GM12878 (cell line): ENCODE results near the gene OTOP3. TPM values are rescaled to one million over a fixed set of nuclear protein-coding genes. Genes with fewer than 3 reads are reported as not detected.

Experiments used
- ATAC-seq: fragments of 200-7000 bp; cut with Tn5 transposase; 3 replicates; pipeline ENCODE4 v1.9.1; 2020; ENCODE audit warnings: mild to moderate bottlenecking, moderate library complexity
- BruUV-seq: library from RNA; stranded (reverse); fragments of 400-500 nt; replicated peaks from 2 replicates; lab custom pipeline; 2021; lab: Mats Ljungman, UMichigan
- CTCF ChIA-PET: fragments of 300-600 bp; sonication (Branson Sonifier 250); formaldehyde crosslinking; extraction: SDS; loops from one replicate; lab custom pipeline; 2021; ENCODE audit warnings: inconsistent platforms; lab: Yijun Ruan, JAX
- POLR2A ChIA-PET: fragments of 350-600 bp; formaldehyde crosslinking; extraction: SDS; loops from one replicate; lab custom pipeline; 2021; ENCODE audit warnings: inconsistent platforms; lab: Charles Lee
- RAD21 ChIA-PET: fragments of 300-600 bp; sonication (Branson Sonifier 250); formaldehyde crosslinking; loops from one replicate; lab custom pipeline; 2023; ENCODE audit warnings: antibody characterized with exemption; ENCODE audit not compliant: unreplicated experiment; lab: Charles Lee
- SMC1A ChIA-PET: fragments of 300-600 bp; sonication (Branson Sonifier 250); formaldehyde crosslinking; loops from one replicate; lab custom pipeline; 2023; ENCODE audit not compliant: unreplicated experiment, uncharacterized antibody; lab: Charles Lee
- DNase-seq: peaks from one replicate; pipeline ENCODE4 v3.0.0-alpha.2; 2011; ENCODE audit warnings: low read depth, low spot score
- FAIRE-seq: peaks from 3 replicates; lab custom pipeline; 2011; peaks lifted over from hg19 to GRCh38; lab: Jason Lieb, UNC
- H2AFZ ChIP-seq: 2 replicates; pipeline ENCODE4 v1.6.0; 2011; ENCODE audit warnings: low read depth, low read length, control low read depth; ENCODE audit not compliant: control insufficient read depth
- H3K27ac ChIP-seq: 2 replicates; pipeline ENCODE4 v1.5.1; 2011; ENCODE audit warnings: control low read depth; ENCODE audit not compliant: control insufficient read depth, insufficient read depth
- H3K27me3 ChIP-seq, 2 experiments: replicated peaks in 1 of 2; 2 replicates each; pipeline versions ENCODE4 v1.6.0 to v1.6.1; 2011; ENCODE audit warnings: low read length in 1 of 2; ENCODE audit not compliant: control insufficient read depth in 2 of 2, insufficient read depth in 2 of 2
- H3K36me3 ChIP-seq, 2 experiments: 2 replicates each; pipeline ENCODE4 v1.5.1; 2011; ENCODE audit warnings: low read length in 1 of 2; ENCODE audit not compliant: control insufficient read depth in 2 of 2, insufficient read depth in 2 of 2
- H3K4me1 ChIP-seq: 2 replicates; pipeline ENCODE4 v1.6.1; 2011; ENCODE audit warnings: mild to moderate bottlenecking, low read length, moderate library complexity, mixed read lengths; ENCODE audit not compliant: control insufficient read depth, insufficient read depth
- H3K4me2 ChIP-seq: 2 replicates; pipeline ENCODE4 v1.6.0; 2011; ENCODE audit warnings: control low read depth; ENCODE audit not compliant: control insufficient read depth, insufficient read depth
- H3K4me3 ChIP-seq: fragments of 200-600 bp; sonication (generic); 2 replicates; pipeline ENCODE4 v1.5.1; 2016
- H3K79me2 ChIP-seq: 2 replicates; pipeline ENCODE4 v1.6.0; 2011; ENCODE audit warnings: low read length; ENCODE audit not compliant: control insufficient read depth, insufficient read depth
- H3K9ac ChIP-seq: 2 replicates; pipeline ENCODE4 v1.8.0; 2011; ENCODE audit warnings: low read length, control low read depth, mixed read lengths; ENCODE audit not compliant: control insufficient read depth, insufficient read depth
- H3K9me3 ChIP-seq: replicated peaks from 3 replicates; pipeline ENCODE4 v1.5.1; 2011; ENCODE audit warnings: mild to moderate bottlenecking, low read length; ENCODE audit not compliant: control insufficient read depth, insufficient read depth
- H4K20me1 ChIP-seq: 2 replicates; pipeline ENCODE4 v1.6.0; 2011; ENCODE audit not compliant: control insufficient read depth, insufficient read depth
- CEBPB ChIP-seq, 2 experiments: fragments of 150-350 bp in 1 of 2; IDR thresholded peaks; 2 replicates each; pipeline ENCODE4 v1.6.1; 2012 to 2014; ENCODE audit warnings: low read depth in 2 of 2, low read length in 2 of 2, borderline replicate concordance in 1 of 2, inconsistent platforms in 1 of 2
- DPF2 ChIP-seq: fragments of 450-650 bp; IDR thresholded peaks from 2 replicates; pipeline ENCODE4 v1.6.1; 2017; ENCODE audit warnings: mild to moderate bottlenecking
- GATAD2B ChIP-seq: fragments of 450-650 bp; conservative IDR thresholded peaks from 2 replicates; pipeline ENCODE4 v1.6.1; 2017; ENCODE audit warnings: low read depth, mild to moderate bottlenecking, moderate library complexity
- HDAC2 ChIP-seq: fragments of 200-600 bp; sonication (generic); IDR thresholded peaks from 2 replicates; pipeline ENCODE4 v1.6.1; 2017
- IKZF1 ChIP-seq: fragments of 450-650 bp; conservative IDR thresholded peaks from 2 replicates; pipeline ENCODE4 v1.6.1; 2017; ENCODE audit warnings: antibody characterized with exemption, mild to moderate bottlenecking
- KDM1A ChIP-seq: fragments of 200-600 bp; sonication (generic); IDR thresholded peaks from 2 replicates; pipeline ENCODE4 v1.6.1; 2016; ENCODE audit warnings: borderline replicate concordance
- LARP7 ChIP-seq: fragments of 450-650 bp; IDR thresholded peaks from 2 replicates; pipeline ENCODE4 v1.6.1; 2017; ENCODE audit warnings: mild to moderate bottlenecking
- MXI1 ChIP-seq: fragments of 150-350 bp; IDR thresholded peaks from 2 replicates; pipeline ENCODE4 v1.6.1; 2011; ENCODE audit warnings: low read depth, mild to moderate bottlenecking, inconsistent platforms, low read length, improper control_type of control experiment
- NFYB ChIP-seq: IDR thresholded peaks from 2 replicates; pipeline ENCODE4 v1.6.1; 2011; ENCODE audit warnings: low read depth, mild to moderate bottlenecking, low read length, improper control_type of control experiment, moderate library complexity; ENCODE audit not compliant: insufficient read depth
- POLR2A ChIP-seq: IDR thresholded peaks from 2 replicates; pipeline ENCODE4 v1.6.1; 2011; ENCODE audit warnings: low read depth, mild to moderate bottlenecking, low read length
- POU2F2 ChIP-seq: IDR thresholded peaks from 3 replicates; pipeline ENCODE4 v1.6.1; 2011; ENCODE audit warnings: low read depth, mild to moderate bottlenecking, low read length, borderline replicate concordance
- RB1 ChIP-seq: fragments of 450-650 bp; formaldehyde crosslinking; IDR thresholded peaks from 2 replicates; pipeline ENCODE4 v1.6.1; 2017; ENCODE audit warnings: mild to moderate bottlenecking, borderline replicate concordance
- SP1 ChIP-seq: IDR thresholded peaks from one replicate; pipeline ENCODE4 v1.6.1; 2011; ENCODE audit warnings: low read depth, low read length
- USF1 ChIP-seq: IDR thresholded peaks from 2 replicates; pipeline ENCODE4 v1.6.1; 2011; ENCODE audit warnings: borderline replicate concordance, low read depth, mild to moderate bottlenecking, moderate library complexity, mixed read lengths, low read length; ENCODE audit not compliant: insufficient read depth; ENCODE audit errors: extremely low read length
- YBX1 ChIP-seq: fragments of 450-650 bp; IDR thresholded peaks from 2 replicates; pipeline ENCODE4 v1.6.1; 2016; ENCODE audit warnings: antibody characterized with exemption
- WGBS: methylation state at CpG from one replicate; pipeline ENCODE4 v1.1.6; 2016; ENCODE audit warnings: low lambda C conversion rate; ENCODE audit not compliant: insufficient replicate concordance, insufficient coverage; ENCODE audit errors: missing lambda C conversion rate; 5-methylcytosine and 5-hydroxymethylcytosine counted together
- in situ Hi-C: fragments of 300-500 bp; cut with MboI; formaldehyde crosslinking; loops from 9 replicates; pipeline ENCODE4 v1.14.3; 2018; ENCODE audit warnings: mixed read lengths
- intact Hi-C: fragments of 100-400 bp; cut with micrococcal nuclease; formaldehyde crosslinking; loops from one replicate; pipeline ENCODE4 v1.14.2; 2022; ENCODE audit not compliant: unreplicated experiment
- polyA plus RNA-seq, 11 experiments: library from polyadenylated mRNA; depleted of rRNA in 4 of 11; unstranded in 6 of 11; stranded (reverse) in 5 of 11; fragments of >200 nt; fragmentation: Nextera tagmentation in 4 of 11; fragmentation: Illumina TruSeq in 1 of 11; extraction: Ambion mirVana in 4 of 11; extraction: Trizol in 1 of 11; gene quantifications; 1 replicate in 1 of 11; 2 replicates in 10 of 11; pipeline versions ENCODE4 v1.2.1 to v1.2.3, GENCODE V29; 2011 to 2016; ENCODE audit warnings: inconsistent platforms in 2 of 11, missing spikeins in 2 of 11, low read depth in 1 of 11
- total RNA-seq, 4 experiments: library from RNA; depleted of rRNA in 3 of 4; stranded (reverse); fragments of >200 nt in 3 of 4; fragmentation: Illumina TruSeq in 1 of 4; extraction: Trizol in 1 of 4; gene quantifications; 2 replicates each; pipeline versions ENCODE4 v1.2.1 to v1.2.3, GENCODE V29; 2013 to 2021

OTOP3 gene
- total and polyA plus RNA-seq, 10 of the 15 experiments (the other 5 are each of a cell fraction or from before 2014, with no cell fraction given), result 0.03 to 0.06 TPM; not detected in 8

- Histone ChIP-seq H3K4me3 (peak within 1 kb of the TSS; percentile 54), H3K27ac (no peak within 1 kb of the TSS), H4K20me1 (no peaks in the 10 kb centered on the region), H3K9me3 (no peaks in the 10 kb centered on the region), H2AFZ (peak within 1 kb of the TSS; percentile 61), H3K27me3 (peaks cover 2 to 16% of the 10 kb centered on the region in 2 experiments), H3K9ac (peak within 1 kb of the TSS; percentile 27; the same call in 1 of the 2 replicates), H3K36me3 (no peaks in the 10 kb centered on the region), H3K79me2 (no peaks in the 10 kb centered on the region), H3K4me1 (peaks cover 3% of the 10 kb centered on the region; the same call in 1 of the 2 replicates), H3K4me2 (peak within 1 kb of the TSS; percentile 82)
- 7% methylated on average over 29 of the region's 51 CpGs for WGBS
- ChIA-PET CTCF (interaction anchor here (1.0 to 1.8 kb wide), 4 partner anchors 13 to 26 kb away, joined by 3 to 7 read pairs (median 4); partner anchors contain the start of gene MRPL58), SMC1A (interaction anchor here (0.7 to 1.4 kb wide), 3 partner anchors 8 to 72 kb away, joined by 3 to 4 read pairs (median 3); no protein-coding TSS in a partner anchor), RAD21 (interaction anchor here (0.6 to 1.0 kb wide), 4 partner anchors 26 to 425 kb away, joined by 3 to 4 read pairs (median 3); partner anchors contain the start of gene NUP85), POLR2A (interaction anchor here (0.5 to 0.9 kb wide), 5 partner anchors 13 to 140 kb away, joined by 3 to 6 read pairs (median 3); partner anchors contain the start of genes KCTD2 and MRPL58)
- no TSS peak for BruUV-seq
- intact Hi-C loops, result no loop called here
- ATAC-seq (peak; percentile 99), DNase-seq (peak; percentile 48), FAIRE-seq (peak; percentile 91)
- in situ Hi-C loops, result no loop called here
- TF ChIP-seq SP1, result peak; percentile 52
- TF ChIP-seq CEBPB (IDR thresholded peaks at IDR 0.05; ENCODE audit: borderline replicate concordance in 1 of 2, low read depth in 2 of 2, low read length in 2 of 2), result no peak
- TF ChIP-seq USF1, result no peak
- peak; percentile 39; the same call in 1 of the 2 replicates for TF ChIP-seq POLR2A
- TF ChIP-seq HDAC2, result no peak
- no peak for TF ChIP-seq YBX1
- no peak for TF ChIP-seq MXI1
- no peak for TF ChIP-seq KDM1A
- TF ChIP-seq GATAD2B, result peak; percentile 69
- TF ChIP-seq DPF2, result peak; percentile 44; the same call in 1 of the 2 replicates
- 0 out of 2 replicates have a peak, but pooled peaks have one; percentile 45 for TF ChIP-seq LARP7
- TF ChIP-seq RB1, result 0 out of 2 replicates have a peak, but pooled peaks have one; percentile 27
- peak; percentile 66; the same call in 1 of the 2 replicates for TF ChIP-seq NFYB
- TF ChIP-seq POU2F2, result peak; percentile 66; the same call in 1 of the 3 replicates
- 0 out of 2 replicates have a peak, but pooled peaks have one; percentile 23 for TF ChIP-seq IKZF1
Observed at GRCh38 chr17:74987418-74987908, 51.8 kb downstream of the OTOP3 start, which contains the start of gene CDR2L. Gene CDR2L (plus strand): TSS chr17:74987632. CDS start chr17:74988044, 412 bp downstream.
